ENCODE data around the gene COL4A1.

DNA sequence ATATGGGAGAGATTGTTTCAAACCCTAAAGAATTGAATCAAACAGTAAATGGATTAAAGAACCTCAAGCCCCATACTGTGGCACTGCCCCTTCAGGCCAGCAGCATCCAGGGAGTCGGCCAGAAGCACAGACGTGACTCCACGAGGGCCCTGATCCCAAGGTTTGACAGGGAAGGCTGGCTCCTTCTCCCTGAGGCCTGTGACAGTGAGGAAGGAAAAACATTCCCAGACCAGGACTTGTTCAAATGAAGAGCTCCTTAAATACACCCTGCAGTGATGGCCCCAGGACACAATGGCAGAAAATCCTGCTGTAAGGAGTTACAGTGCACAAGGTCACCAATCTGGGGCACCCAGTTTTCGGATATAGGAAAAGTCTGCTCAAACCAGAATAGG, 91.0 kb downstream of the COL4A1 start:
- TF ChIP-seq, protein P1, sequence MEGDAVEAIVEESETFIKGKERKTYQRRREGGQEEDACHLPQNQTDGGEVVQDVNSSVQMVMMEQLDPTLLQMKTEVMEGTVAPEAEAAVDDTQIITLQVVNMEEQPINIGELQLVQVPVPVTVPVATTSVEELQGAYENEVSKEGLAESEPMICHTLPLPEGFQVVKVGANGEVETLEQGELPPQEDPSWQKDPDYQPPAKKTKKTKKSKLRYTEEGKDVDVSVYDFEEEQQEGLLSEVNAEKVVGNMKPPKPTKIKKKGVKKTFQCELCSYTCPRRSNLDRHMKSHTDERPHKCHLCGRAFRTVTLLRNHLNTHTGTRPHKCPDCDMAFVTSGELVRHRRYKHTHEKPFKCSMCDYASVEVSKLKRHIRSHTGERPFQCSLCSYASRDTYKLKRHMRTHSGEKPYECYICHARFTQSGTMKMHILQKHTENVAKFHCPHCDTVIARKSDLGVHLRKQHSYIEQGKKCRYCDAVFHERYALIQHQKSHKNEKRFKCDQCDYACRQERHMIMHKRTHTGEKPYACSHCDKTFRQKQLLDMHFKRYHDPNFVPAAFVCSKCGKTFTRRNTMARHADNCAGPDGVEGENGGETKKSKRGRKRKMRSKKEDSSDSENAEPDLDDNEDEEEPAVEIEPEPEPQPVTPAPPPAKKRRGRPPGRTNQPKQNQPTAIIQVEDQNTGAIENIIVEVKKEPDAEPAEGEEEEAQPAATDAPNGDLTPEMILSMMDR (IDR thresholded peaks at IDR 0.05; ENCODE audit: low read length): no peak
- TF ChIP-seq EZH2 (optimal IDR thresholded peaks at IDR 0.05; ENCODE audit: low read depth, low read length): no peak
- TF ChIP-seq EZH2phosphoT487 (IDR thresholded peaks at IDR 0.05; ENCODE audit: low read length): no peak

Measured in MM.1S (cell line).